ENCODE data around the gene SPG7.

SPG7 gene

GRCh38 chr16:89588413-89589109 lies 80.4 kb downstream of the SPG7 start:
- no peak for TF ChIP-seq ZBTB7A (IDR thresholded peaks at IDR 0.05; ENCODE audit: low read depth)
- TF ChIP-seq TCF12 (IDR thresholded peaks at IDR 0.05; ENCODE audit: low read depth) = no peak
- TF ChIP-seq USF1 (IDR thresholded peaks at IDR 0.05) = no peak
- no peak for TF ChIP-seq MAX (IDR thresholded peaks at IDR 0.05)
- TF ChIP-seq CREB1 (IDR thresholded peaks at IDR 0.05; ENCODE audit: low read depth) = no peak
- TF ChIP-seq CEBPB (IDR thresholded peaks at IDR 0.05) = no peak
- no peak for TF ChIP-seq YY1 (IDR thresholded peaks at IDR 0.05; ENCODE audit: low read depth)
- no peak for TF ChIP-seq FOXM1 (IDR thresholded peaks at IDR 0.05; ENCODE audit: borderline replicate concordance, low read depth)

GRCh38 chr16:89589241-89589926 lies 81.2 kb downstream of the SPG7 start:
- TF ChIP-seq EGR1 (IDR thresholded peaks at IDR 0.05) (no peak), YY1 (IDR thresholded peaks at IDR 0.05; ENCODE audit: low read depth) (no peak), CREB1 (IDR thresholded peaks at IDR 0.05; ENCODE audit: low read depth) (no peak), MAX (IDR thresholded peaks at IDR 0.05) (no peak), REST (IDR thresholded peaks at IDR 0.05; ENCODE audit: low read depth) (no peak), ZBTB7A (IDR thresholded peaks at IDR 0.05; ENCODE audit: low read depth) (no peak), TCF12 (IDR thresholded peaks at IDR 0.05; ENCODE audit: low read depth) (no peak)

- TF ChIP-seq TEAD4 (IDR thresholded peaks at IDR 0.05) (no peak), USF1 (IDR thresholded peaks at IDR 0.05) (no peak), CREB1 (IDR thresholded peaks at IDR 0.05; ENCODE audit: low read depth) (no peak), EP300 (IDR thresholded peaks at IDR 0.05; ENCODE audit: borderline replicate concordance) (no peak), REST (IDR thresholded peaks at IDR 0.05; ENCODE audit: low read depth) (no peak), FOXM1 (IDR thresholded peaks at IDR 0.05; ENCODE audit: borderline replicate concordance, low read depth) (no peak), TCF12 (IDR thresholded peaks at IDR 0.05; ENCODE audit: low read depth) (no peak), RAD21 (IDR thresholded peaks at IDR 0.05; ENCODE audit: low read depth) (no peak), EGR1 (IDR thresholded peaks at IDR 0.05) (no peak), NFIC (IDR thresholded peaks at IDR 0.05) (no peak), YY1 (IDR thresholded peaks at IDR 0.05; ENCODE audit: low read depth) (no peak), ZBTB7A (IDR thresholded peaks at IDR 0.05; ENCODE audit: low read depth) (no peak), TAF1 (IDR thresholded peaks at IDR 0.05; ENCODE audit: low read depth) (no peak), MAX (IDR thresholded peaks at IDR 0.05) (no peak), CEBPB (IDR thresholded peaks at IDR 0.05) (no peak)
Measured at GRCh38 chr16:89593841-89594240, 85.6 kb downstream of the SPG7 start.

GRCh38 chr16:89595330-89596060 lies 87.3 kb downstream of the SPG7 start:
- TF ChIP-seq EGR1 (IDR thresholded peaks at IDR 0.05) (no peak), REST (IDR thresholded peaks at IDR 0.05; ENCODE audit: low read depth) (no peak), TEAD4 (IDR thresholded peaks at IDR 0.05) (no peak)

Data from Ishikawa (cell line).